Measurements from ENCODE around the gene CNIH4. TPM values are rescaled to one million over a fixed set of nuclear protein-coding genes. Genes with fewer than 3 reads are reported as not detected.

Gene CNIH4
- total and polyA plus RNA-seq, 2 experiments from 2014 or later: 62.7 to 106 TPM

DNA sequence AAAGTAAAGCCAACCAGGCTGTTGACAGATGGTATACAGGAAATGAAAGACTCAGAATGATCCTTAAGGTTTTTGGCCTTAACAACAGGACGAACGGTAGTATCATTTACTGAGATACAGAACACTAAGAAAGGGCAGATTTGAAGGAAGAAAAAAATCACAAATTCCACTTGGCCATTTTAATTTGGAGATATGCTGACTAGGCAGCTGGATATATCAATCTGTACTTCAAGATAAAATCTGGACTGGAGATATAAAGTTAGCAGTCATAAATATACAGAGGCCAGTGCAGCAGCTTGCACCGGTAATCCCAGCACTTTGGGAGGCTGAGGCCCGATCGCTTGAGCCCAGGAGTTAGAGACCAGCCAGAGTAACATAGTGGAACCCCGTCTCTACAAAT, 28.0 kb upstream of the CNIH4 start:
- Histone ChIP-seq H3K9me3 (ENCODE audit: low read depth) (no peaks in the 10 kb centered on the region), H2AFZ (no peak overlapping the region), H4K20me1 (ENCODE audit: insufficient read depth, poor library complexity, severe bottlenecking) (no peaks in the 10 kb centered on the region), H3K27ac (peak overlapping the region; percentile 98), H3K27me3 (no peaks in the 10 kb centered on the region), H3K4me2 (peak overlapping the region; percentile 82), H3K4me3 (no peak overlapping the region), H3K4me1 (ENCODE audit: insufficient read depth) (peaks cover 8% of the 10 kb centered on the region), H3K79me2 (peaks cover 59% of the 10 kb centered on the region), H3K9me2 (replicated peaks; ENCODE audit: insufficient read depth) (no peaks in the 10 kb centered on the region), H3K36me3 (replicated peaks; ENCODE audit: insufficient read depth, low read depth) (no peaks in the 10 kb centered on the region)
- 90% methylated on average over 6 of the region's 6 CpGs for WGBS (ENCODE audit: low lambda C conversion rate, missing lambda C conversion rate)
- no peak for TF ChIP-seq EZH2phosphoT487 (IDR thresholded peaks at IDR 0.05; ENCODE audit: low read depth, severe bottlenecking, unreplicated experiment)
- TF ChIP-seq EZH2 (IDR thresholded peaks at IDR 0.05; ENCODE audit: borderline replicate concordance): no peak
- DNase-seq (ENCODE audit: low spot score): no peak

DNA sequence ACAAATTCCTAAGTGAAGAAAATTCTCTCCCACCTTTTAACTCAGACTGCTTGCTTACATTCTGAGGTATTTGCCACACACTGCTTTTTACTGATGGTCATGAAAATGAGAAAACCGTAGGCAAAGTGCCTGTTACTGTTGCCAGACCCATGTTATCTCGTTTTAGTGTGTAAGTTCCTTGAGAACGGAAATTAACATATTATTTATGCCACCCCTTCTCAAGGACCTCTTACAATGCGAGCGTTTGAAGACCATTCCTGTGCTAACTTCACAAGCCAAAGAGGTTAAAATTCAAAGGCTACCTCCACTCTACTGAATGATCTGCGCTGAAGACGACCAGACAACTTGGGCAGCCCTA, 27.2 kb upstream of the CNIH4 start:
- TF ChIP-seq, protein P1, sequence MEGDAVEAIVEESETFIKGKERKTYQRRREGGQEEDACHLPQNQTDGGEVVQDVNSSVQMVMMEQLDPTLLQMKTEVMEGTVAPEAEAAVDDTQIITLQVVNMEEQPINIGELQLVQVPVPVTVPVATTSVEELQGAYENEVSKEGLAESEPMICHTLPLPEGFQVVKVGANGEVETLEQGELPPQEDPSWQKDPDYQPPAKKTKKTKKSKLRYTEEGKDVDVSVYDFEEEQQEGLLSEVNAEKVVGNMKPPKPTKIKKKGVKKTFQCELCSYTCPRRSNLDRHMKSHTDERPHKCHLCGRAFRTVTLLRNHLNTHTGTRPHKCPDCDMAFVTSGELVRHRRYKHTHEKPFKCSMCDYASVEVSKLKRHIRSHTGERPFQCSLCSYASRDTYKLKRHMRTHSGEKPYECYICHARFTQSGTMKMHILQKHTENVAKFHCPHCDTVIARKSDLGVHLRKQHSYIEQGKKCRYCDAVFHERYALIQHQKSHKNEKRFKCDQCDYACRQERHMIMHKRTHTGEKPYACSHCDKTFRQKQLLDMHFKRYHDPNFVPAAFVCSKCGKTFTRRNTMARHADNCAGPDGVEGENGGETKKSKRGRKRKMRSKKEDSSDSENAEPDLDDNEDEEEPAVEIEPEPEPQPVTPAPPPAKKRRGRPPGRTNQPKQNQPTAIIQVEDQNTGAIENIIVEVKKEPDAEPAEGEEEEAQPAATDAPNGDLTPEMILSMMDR (IDR thresholded peaks at IDR 0.05; ENCODE audit: poor library complexity): no peak
- TF ChIP-seq EZH2phosphoT487 (IDR thresholded peaks at IDR 0.05; ENCODE audit: low read depth, severe bottlenecking, unreplicated experiment) (no peak), EZH2 (IDR thresholded peaks at IDR 0.05; ENCODE audit: borderline replicate concordance) (no peak)
- Histone ChIP-seq H3K36me3 (replicated peaks; ENCODE audit: insufficient read depth, low read depth) (no peaks in the 10 kb centered on the region), H3K4me2 (peak overlapping the region; percentile 82), H2AFZ (peak overlapping the region; percentile 92), H3K27ac (peak overlapping the region; percentile 98), H3K4me1 (ENCODE audit: insufficient read depth) (peaks cover 8% of the 10 kb centered on the region), H3K4me3 (peak overlapping the region; percentile 90), H4K20me1 (ENCODE audit: insufficient read depth, poor library complexity, severe bottlenecking) (no peaks in the 10 kb centered on the region), H3K9me2 (replicated peaks; ENCODE audit: insufficient read depth) (no peaks in the 10 kb centered on the region), H3K9me3 (ENCODE audit: low read depth) (no peaks in the 10 kb centered on the region), H3K79me2 (peaks cover 51% of the 10 kb centered on the region), H3K27me3 (no peaks in the 10 kb centered on the region)
- WGBS (ENCODE audit: low lambda C conversion rate, missing lambda C conversion rate): 1% methylated on average over 7 of the region's 7 CpGs
- DNase-seq (ENCODE audit: low spot score): no peak

DNA sequence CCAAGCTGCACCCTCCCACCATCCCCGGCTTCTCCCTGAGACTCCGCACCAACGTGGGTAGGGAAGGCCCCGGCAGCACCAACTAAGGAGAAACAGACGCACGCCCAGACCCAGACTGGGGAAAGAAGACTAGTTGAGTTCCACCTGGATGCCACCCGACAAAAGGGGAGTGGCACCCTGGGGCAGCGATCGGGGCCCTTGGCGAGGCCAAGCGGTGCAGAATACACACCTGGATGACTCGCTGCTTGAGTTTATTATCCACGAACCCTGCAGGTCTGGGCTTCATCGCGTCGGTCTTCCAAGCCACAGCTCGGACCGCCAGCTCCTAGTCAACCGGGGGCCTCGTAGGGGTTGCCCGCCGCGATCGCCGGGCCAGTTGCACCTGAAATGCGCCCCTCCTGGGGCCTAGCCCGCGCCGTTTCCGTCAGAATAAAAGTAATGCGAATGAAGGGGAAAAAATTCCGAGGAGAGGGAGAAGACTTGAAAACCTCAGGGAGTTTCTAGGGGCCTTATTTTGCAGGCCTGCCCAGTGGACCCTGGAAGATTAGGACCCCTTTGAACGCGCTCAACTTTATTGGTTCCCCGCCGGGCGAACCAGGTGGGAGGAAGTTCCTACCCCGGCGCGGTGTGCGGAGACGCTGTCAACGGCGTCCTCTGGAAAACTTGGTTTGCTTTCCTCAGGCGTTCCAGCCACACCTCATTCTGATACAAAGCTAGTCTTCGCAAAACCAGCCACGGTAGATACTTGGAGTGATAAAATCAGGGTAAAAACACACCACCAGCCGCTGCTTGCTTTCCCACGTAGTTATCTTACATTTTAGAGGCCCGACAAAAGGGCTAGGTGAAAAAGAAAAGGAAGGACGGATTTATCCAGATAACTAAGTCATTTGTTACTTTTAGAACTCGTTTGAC, 26.6 kb upstream of the CNIH4 start, which contains the start of gene NVL:
Gene NVL, minus strand, starts transcription at position 331 of the 912 bp plus-strand sequence. Its CDS starts 45 bp downstream, at position 286.
- Histone ChIP-seq H4K20me1 (ENCODE audit: insufficient read depth, poor library complexity, severe bottlenecking) (no peaks in the 10 kb centered on the region), H3K27ac (peak within 1 kb of the TSS; percentile 98), H2AFZ (peak within 1 kb of the TSS; percentile 92), H3K79me2 (peaks cover 44% of the 10 kb centered on the region), H3K9me2 (replicated peaks; ENCODE audit: insufficient read depth) (no peaks in the 10 kb centered on the region), H3K4me3 (peak within 1 kb of the TSS; percentile 90), H3K4me2 (peak within 1 kb of the TSS; percentile 82), H3K4me1 (ENCODE audit: insufficient read depth) (peaks cover 8% of the 10 kb centered on the region), H3K36me3 (replicated peaks; ENCODE audit: insufficient read depth, low read depth) (no peaks in the 10 kb centered on the region), H3K27me3 (no peaks in the 10 kb centered on the region), H3K9me3 (ENCODE audit: low read depth) (no peaks in the 10 kb centered on the region)
- TF ChIP-seq, protein P1 (IDR thresholded peaks at IDR 0.05; ENCODE audit: poor library complexity): no peak
- TF ChIP-seq EZH2phosphoT487 (IDR thresholded peaks at IDR 0.05; ENCODE audit: low read depth, severe bottlenecking, unreplicated experiment): no peak
- no peak for TF ChIP-seq EZH2 (IDR thresholded peaks at IDR 0.05; ENCODE audit: borderline replicate concordance)
- WGBS (ENCODE audit: low lambda C conversion rate, missing lambda C conversion rate): under 1% methylated on average over 52 of the region's 52 CpGs
- peak; percentile 93 for DNase-seq (ENCODE audit: low spot score)

DNA sequence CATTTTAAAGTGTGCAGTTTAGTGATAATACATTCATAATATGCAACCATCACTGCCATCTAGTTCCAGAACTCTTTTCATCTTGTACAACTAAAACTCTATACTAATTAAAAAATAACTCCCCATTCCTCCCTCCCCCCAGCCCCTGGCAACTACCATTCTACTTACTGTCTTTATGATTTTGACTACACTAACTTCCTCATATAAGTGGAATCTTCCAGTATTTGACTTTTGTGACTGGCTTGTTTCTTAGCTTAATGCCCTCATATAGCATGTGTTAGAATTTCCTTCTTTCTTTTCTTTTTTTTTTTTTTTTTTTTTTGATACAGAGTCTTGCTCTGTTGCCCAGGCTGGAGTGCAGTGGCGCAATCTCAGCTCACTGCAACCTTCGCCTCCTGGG, 25.4 kb upstream of the CNIH4 start:
- Histone ChIP-seq H4K20me1 (ENCODE audit: insufficient read depth, poor library complexity, severe bottlenecking) (no peaks in the 10 kb centered on the region), H3K4me2 (peak overlapping the region; percentile 82), H3K27ac (peak overlapping the region; percentile 98), H3K79me2 (peaks cover 33% of the 10 kb centered on the region), H3K4me3 (peak overlapping the region; percentile 90), H2AFZ (peak overlapping the region; percentile 92), H3K27me3 (no peaks in the 10 kb centered on the region), H3K9me2 (replicated peaks; ENCODE audit: insufficient read depth) (no peaks in the 10 kb centered on the region), H3K9me3 (ENCODE audit: low read depth) (no peaks in the 10 kb centered on the region), H3K36me3 (replicated peaks; ENCODE audit: insufficient read depth, low read depth) (no peaks in the 10 kb centered on the region), H3K4me1 (ENCODE audit: insufficient read depth) (peaks cover 8% of the 10 kb centered on the region)
- TF ChIP-seq EZH2 (IDR thresholded peaks at IDR 0.05; ENCODE audit: borderline replicate concordance) (no peak), EZH2phosphoT487 (IDR thresholded peaks at IDR 0.05; ENCODE audit: low read depth, severe bottlenecking, unreplicated experiment) (no peak)
- TF ChIP-seq, protein P1 (IDR thresholded peaks at IDR 0.05; ENCODE audit: poor library complexity): no peak
- no peak for DNase-seq (ENCODE audit: low spot score)
- 95% methylated on average over 2 of the region's 2 CpGs for WGBS (ENCODE audit: low lambda C conversion rate, missing lambda C conversion rate)

Measured in hepatocyte (in vitro differentiated cells).